Suprapubic skin (tissue), 3 donors: ENCODE measurements around the gene HOXA9.

Source experiments
- POLR2A ChIP-seq, 2 donors: fragments of 450-650 bp; IDR thresholded peaks; one replicate each; pipeline ENCODE4 v1.6.1; 2017; ENCODE audit warnings: antibody characterized with exemption in 2 of 2, mild to moderate bottlenecking in 2 of 2, moderate library complexity in 2 of 2
- TF ChIP-seq, protein P1 (sequence below), 2 donors: fragments of 200-600 bp in 1 of 2; fragments of 450-650 bp in 1 of 2; sonication (generic) in 1 of 2; IDR thresholded peaks; one replicate each; pipeline ENCODE4 v1.5.1; 2016 to 2019; ENCODE audit warnings: antibody characterized with exemption in 2 of 2, mild to moderate bottlenecking in 1 of 2, moderate library complexity in 1 of 2

GRCh38 chr7:27169658-27170425, 4.5 kb upstream of the HOXA9 start:
- TF ChIP-seq, protein P1, sequence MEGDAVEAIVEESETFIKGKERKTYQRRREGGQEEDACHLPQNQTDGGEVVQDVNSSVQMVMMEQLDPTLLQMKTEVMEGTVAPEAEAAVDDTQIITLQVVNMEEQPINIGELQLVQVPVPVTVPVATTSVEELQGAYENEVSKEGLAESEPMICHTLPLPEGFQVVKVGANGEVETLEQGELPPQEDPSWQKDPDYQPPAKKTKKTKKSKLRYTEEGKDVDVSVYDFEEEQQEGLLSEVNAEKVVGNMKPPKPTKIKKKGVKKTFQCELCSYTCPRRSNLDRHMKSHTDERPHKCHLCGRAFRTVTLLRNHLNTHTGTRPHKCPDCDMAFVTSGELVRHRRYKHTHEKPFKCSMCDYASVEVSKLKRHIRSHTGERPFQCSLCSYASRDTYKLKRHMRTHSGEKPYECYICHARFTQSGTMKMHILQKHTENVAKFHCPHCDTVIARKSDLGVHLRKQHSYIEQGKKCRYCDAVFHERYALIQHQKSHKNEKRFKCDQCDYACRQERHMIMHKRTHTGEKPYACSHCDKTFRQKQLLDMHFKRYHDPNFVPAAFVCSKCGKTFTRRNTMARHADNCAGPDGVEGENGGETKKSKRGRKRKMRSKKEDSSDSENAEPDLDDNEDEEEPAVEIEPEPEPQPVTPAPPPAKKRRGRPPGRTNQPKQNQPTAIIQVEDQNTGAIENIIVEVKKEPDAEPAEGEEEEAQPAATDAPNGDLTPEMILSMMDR (IDR thresholded peaks at IDR 0.05) = no peak
- no peak for TF ChIP-seq POLR2A (IDR thresholded peaks at IDR 0.05)
